Ishikawa (cell line): Measurements from ENCODE around the gene GSN.

Experiments
- CEBPB ChIP-seq: IDR thresholded peaks from 2 replicates; pipeline ENCODE4 v1.6.1; 2012
- CREB1 ChIP-seq: IDR thresholded peaks from 2 replicates; pipeline ENCODE4 v1.6.1; 2012; ENCODE audit warnings: low read depth
- EP300 ChIP-seq: IDR thresholded peaks from 2 replicates; pipeline ENCODE4 v1.6.1; 2012; ENCODE audit warnings: borderline replicate concordance
- MAX ChIP-seq: IDR thresholded peaks from 2 replicates; pipeline ENCODE4 v1.6.1; 2012
- RAD21 ChIP-seq: IDR thresholded peaks from 2 replicates; pipeline ENCODE4 v1.6.1; 2012; ENCODE audit warnings: low read depth
- TAF1 ChIP-seq: IDR thresholded peaks from 2 replicates; pipeline ENCODE4 v1.6.1; 2012; ENCODE audit warnings: low read depth, mild to moderate bottlenecking
- TEAD4 ChIP-seq: IDR thresholded peaks from 2 replicates; pipeline ENCODE4 v1.6.1; 2012
- USF1 ChIP-seq: IDR thresholded peaks from 2 replicates; pipeline ENCODE4 v1.6.1; 2012
- YY1 ChIP-seq: IDR thresholded peaks from 2 replicates; pipeline ENCODE4 v1.6.1; 2012; ENCODE audit warnings: low read depth

- TF ChIP-seq USF1 (no peak), MAX (no peak), EP300 (no peak), YY1 (no peak), TEAD4 (no peak), RAD21 (no peak), CREB1 (no peak), TAF1 (no peak), CEBPB (no peak)
These were observed 48.4 kb upstream of the GSN start for GRCh38 chr9:121219530-121219929.
